ENCODE data around the gene NPLOC4. TPM values are rescaled to one million over a fixed set of nuclear protein-coding genes. Genes with fewer than 3 reads are reported as not detected.
"Not testable (repeated sequence)": the region's sequence is repeated elsewhere in the genome, so short reads cannot be mapped to it uniquely, and the experiment has no call there.

NPLOC4 gene
- total RNA-seq, 2 donors from 2014 or later, result 43.8 to 63.0 TPM

GRCh38 chr17:81589612-81590011, 47.3 kb downstream of the NPLOC4 start:
- TF ChIP-seq POLR2A (IDR thresholded peaks at IDR 0.05), result no peak
- TF ChIP-seq, protein P1, sequence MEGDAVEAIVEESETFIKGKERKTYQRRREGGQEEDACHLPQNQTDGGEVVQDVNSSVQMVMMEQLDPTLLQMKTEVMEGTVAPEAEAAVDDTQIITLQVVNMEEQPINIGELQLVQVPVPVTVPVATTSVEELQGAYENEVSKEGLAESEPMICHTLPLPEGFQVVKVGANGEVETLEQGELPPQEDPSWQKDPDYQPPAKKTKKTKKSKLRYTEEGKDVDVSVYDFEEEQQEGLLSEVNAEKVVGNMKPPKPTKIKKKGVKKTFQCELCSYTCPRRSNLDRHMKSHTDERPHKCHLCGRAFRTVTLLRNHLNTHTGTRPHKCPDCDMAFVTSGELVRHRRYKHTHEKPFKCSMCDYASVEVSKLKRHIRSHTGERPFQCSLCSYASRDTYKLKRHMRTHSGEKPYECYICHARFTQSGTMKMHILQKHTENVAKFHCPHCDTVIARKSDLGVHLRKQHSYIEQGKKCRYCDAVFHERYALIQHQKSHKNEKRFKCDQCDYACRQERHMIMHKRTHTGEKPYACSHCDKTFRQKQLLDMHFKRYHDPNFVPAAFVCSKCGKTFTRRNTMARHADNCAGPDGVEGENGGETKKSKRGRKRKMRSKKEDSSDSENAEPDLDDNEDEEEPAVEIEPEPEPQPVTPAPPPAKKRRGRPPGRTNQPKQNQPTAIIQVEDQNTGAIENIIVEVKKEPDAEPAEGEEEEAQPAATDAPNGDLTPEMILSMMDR (IDR thresholded peaks at IDR 0.05), result no peak
- DNase-seq, result no peak
- H3K4me3 ChIP-seq, result no peak overlapping the region
- no peaks in the 10 kb centered on the region for H3K27me3 ChIP-seq
- no peak overlapping the region for H3K27ac ChIP-seq
- intact Hi-C loops (cut with DNase I), result no loop called here
- WGBS, 2 donors, result 87 to 91% methylated on average over 5 of the region's 5 CpGs
- ATAC-seq, result no peak
- H3K4me1 ChIP-seq, result no peaks in the 10 kb centered on the region
- peaks cover 13 to 32% of the 10 kb centered on the region in 2 donors for H3K36me3 ChIP-seq (replicated peaks in 1 of 2; ENCODE audit: insufficient read depth in 1 of 2, low read depth in 2 of 2)
- no peaks in the 10 kb centered on the region for H3K9me3 ChIP-seq

- H3K27ac ChIP-seq, result no peak overlapping the region
- H3K36me3 ChIP-seq (replicated peaks in 1 of 2; ENCODE audit: insufficient read depth in 1 of 2, low read depth in 2 of 2), result peaks cover 9 to 28% of the 10 kb centered on the region in 2 donors
- H3K4me1 ChIP-seq, result no peaks in the 10 kb centered on the region
- intact Hi-C loops (cut with DNase I), result no loop called here
- WGBS, 2 donors, result 76 to 78% methylated on average over 3 to 4 of the region's 4 CpGs
- no peak for DNase-seq
- H3K9me3 ChIP-seq, result no peaks in the 10 kb centered on the region
- no peaks in the 10 kb centered on the region for H3K27me3 ChIP-seq
- no peak for ATAC-seq
- no peak for TF ChIP-seq POLR2A (IDR thresholded peaks at IDR 0.05)
- TF ChIP-seq, protein P1 (IDR thresholded peaks at IDR 0.05), result no peak
- H3K4me3 ChIP-seq, result no peak overlapping the region
Observed at GRCh38 chr17:81586096-81586495, 50.8 kb downstream of the NPLOC4 start.

GRCh38 chr17:81584771-81585170, 52.1 kb downstream of the NPLOC4 start:
- ATAC-seq; H3K27ac ChIP-seq; DNase-seq; intact Hi-C loops (cut with DNase I); H3K4me3 ChIP-seq; H3K4me1 ChIP-seq; H3K9me3 ChIP-seq; H3K27me3 ChIP-seq: not testable (repeated sequence)
- WGBS, 2 donors, result 89 to 95% methylated on average over 13 to 14 of the region's 14 CpGs
- peaks cover 9 to 24% of the 10 kb centered on the region in 2 donors for H3K36me3 ChIP-seq (replicated peaks in 1 of 2; ENCODE audit: insufficient read depth in 1 of 2, low read depth in 2 of 2)

DNA sequence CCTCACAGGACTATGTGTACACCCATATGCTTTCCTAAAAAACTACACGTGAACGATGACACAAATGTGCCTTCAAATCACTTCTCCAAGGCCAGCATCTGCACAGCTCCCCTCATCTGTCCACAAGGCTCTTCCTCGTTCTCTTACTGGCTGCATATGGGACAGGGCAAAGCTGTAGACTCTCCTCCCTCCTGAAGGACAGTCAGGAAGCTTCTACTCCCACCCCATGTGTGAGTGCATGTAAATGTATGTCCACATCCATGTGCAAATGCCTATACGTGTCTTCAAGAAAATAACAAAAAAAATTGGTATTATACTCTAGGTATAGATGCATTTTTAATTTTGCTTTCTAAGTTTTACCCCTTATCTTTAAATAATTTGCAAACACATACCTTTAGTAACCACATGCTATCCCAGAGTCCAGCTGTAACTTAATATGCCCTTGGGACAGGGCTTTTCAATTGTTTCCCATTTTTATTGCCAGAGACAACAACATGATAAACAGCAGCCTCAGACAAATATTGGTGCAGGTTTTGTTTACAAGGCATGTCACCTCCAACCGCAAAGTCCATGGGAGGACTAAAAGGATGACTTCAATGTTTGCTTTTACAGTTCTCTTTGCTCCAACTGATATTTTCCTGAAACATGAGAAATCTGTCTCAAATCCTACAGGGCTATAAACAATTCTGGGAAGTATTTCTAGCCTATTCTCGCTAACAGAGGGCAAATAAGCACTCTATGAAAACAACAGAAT, 53.1 kb downstream of the NPLOC4 start:
- H3K36me3 ChIP-seq (replicated peaks in 1 of 2; ENCODE audit: insufficient read depth in 1 of 2, low read depth in 2 of 2), result peaks cover 8 to 19% of the 10 kb centered on the region in 2 donors
- DNase-seq (no peak), ATAC-seq (no peak)
- 85 to 87% methylated on average over 6 of the region's 6 CpGs for whole genome bisulfite sequencing, 2 donors
- intact Hi-C loops (cut with DNase I), result no loop called here
- TF ChIP-seq, protein P1 (IDR thresholded peaks at IDR 0.05), result no peak
- TF ChIP-seq POLR2A (IDR thresholded peaks at IDR 0.05), result no peak
- H3K27me3 ChIP-seq, result no peaks in the 10 kb centered on the region
- H3K4me3 ChIP-seq, result no peak overlapping the region
- H3K27ac ChIP-seq, result no peak overlapping the region
- H3K9me3 ChIP-seq, result no peaks in the 10 kb centered on the region
- H3K4me1 ChIP-seq, result no peaks in the 10 kb centered on the region

DNA sequence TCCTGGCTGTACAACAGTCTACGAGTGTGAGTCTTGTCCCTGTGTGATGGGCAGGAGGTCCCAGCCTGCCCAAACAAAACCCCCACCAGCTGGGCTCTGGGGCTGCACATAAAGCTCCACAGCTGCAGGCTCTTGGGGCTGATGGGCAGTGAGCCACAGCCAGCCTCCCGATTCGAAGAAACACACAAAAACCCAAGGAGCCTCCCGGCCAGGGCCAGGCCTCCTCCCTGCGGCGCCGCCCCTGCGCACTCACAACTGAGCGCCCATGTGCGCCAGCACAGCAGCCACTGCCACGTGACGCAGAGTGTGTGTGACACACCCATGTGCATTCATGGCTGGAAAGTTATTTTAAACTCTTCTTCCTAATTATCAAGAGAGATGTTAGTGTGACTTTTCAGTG, 54.2 kb downstream of the NPLOC4 start:
- intact Hi-C loops (cut with DNase I), result no loop called here
- TF ChIP-seq, protein P1 (IDR thresholded peaks at IDR 0.05), result no peak
- TF ChIP-seq POLR2A (IDR thresholded peaks at IDR 0.05), result no peak
- DNase-seq (no peak), ATAC-seq (no peak)
- peaks cover 0 to 11% of the 10 kb centered on the region in 2 donors for H3K36me3 ChIP-seq (replicated peaks in 1 of 2; ENCODE audit: insufficient read depth in 1 of 2, low read depth in 2 of 2)
- no peaks in the 10 kb centered on the region for H3K27me3 ChIP-seq
- H3K27ac ChIP-seq, result no peak overlapping the region
- H3K4me3 ChIP-seq, result no peak overlapping the region
- WGBS, 2 donors, result 92 to 96% methylated on average over 10 of the region's 12 CpGs
- no peaks in the 10 kb centered on the region for H3K9me3 ChIP-seq
- H3K4me1 ChIP-seq, result no peaks in the 10 kb centered on the region

All from body of pancreas (tissue), 4 donors.